Body of pancreas (tissue), 4 donors: ENCODE measurements around the gene BCL11B.

Experiments
- CTCF ChIP-seq, 7 experiments: fragments of 450-650 bp in 4 of 7; fragments of 200-600 bp in 3 of 7; sonication (generic) in 3 of 7; IDR thresholded peaks; one replicate each; pipeline ENCODE4 v1.5.1; 2016 to 2019; ENCODE audit warnings: antibody characterized with exemption in 7 of 7
- POLR2A ChIP-seq, 3 donors: fragments of 450-650 bp; IDR thresholded peaks; one replicate each; pipeline ENCODE4 v1.6.1; 2016; ENCODE audit warnings: antibody characterized with exemption in 3 of 3, mild to moderate bottlenecking in 2 of 3

GRCh38 chr14:99226687-99227086 is 45.3 kb downstream of the BCL11B start:
- TF ChIP-seq CTCF (IDR thresholded peaks at IDR 0.05) (no peak), POLR2A (IDR thresholded peaks at IDR 0.05) (no peak)
